Fibroblast of lung (primary cell): ENCODE data around the gene GRK6. TPM values are rescaled to one million over a fixed set of nuclear protein-coding genes. Genes with fewer than 3 reads are reported as not detected.

Experiments
- DNase-seq, 2 donors: peaks; one replicate each; pipeline versions ENCODE4 v3.0.0 to v3.0.0-alpha.2; 2010; ENCODE audit warnings: low read depth in 2 of 2
- H2AFZ ChIP-seq: 2 replicates; pipeline ENCODE4 v1.5.1; 2012; ENCODE audit warnings: low read length, control low read depth, inconsistent platforms
- H3K27ac ChIP-seq: 2 replicates; pipeline ENCODE4 v1.5.1; 2011; ENCODE audit warnings: low read length, control low read depth; ENCODE audit not compliant: insufficient read depth
- H3K27me3 ChIP-seq: 2 replicates; pipeline ENCODE4 v1.5.1; 2011; ENCODE audit warnings: mild to moderate bottlenecking, low read length; ENCODE audit not compliant: control insufficient read depth, insufficient read depth
- H3K36me3 ChIP-seq: 2 replicates; pipeline ENCODE4 v1.5.1; 2011; ENCODE audit warnings: low read length; ENCODE audit not compliant: control insufficient read depth, insufficient read depth
- H3K4me1 ChIP-seq: 2 replicates; pipeline ENCODE4 v1.5.1; 2011; ENCODE audit warnings: low read length; ENCODE audit not compliant: control insufficient read depth, insufficient read depth; ENCODE audit errors: extremely low read depth
- H3K4me2 ChIP-seq: 2 replicates; pipeline ENCODE4 v1.5.1; 2011; ENCODE audit warnings: low read length, control low read depth; ENCODE audit not compliant: insufficient read depth; ENCODE audit errors: extremely low read depth
- H3K4me3 ChIP-seq, 4 experiments: fragments of 200-600 bp in 1 of 4; sonication (generic) in 1 of 4; replicated peaks in 1 of 4; 2 replicates each; pipeline ENCODE4 v1.5.1; 2011 to 2016; ENCODE audit warnings: low read length in 4 of 4, low read depth in 3 of 4, mild to moderate bottlenecking in 3 of 4, control low read depth in 2 of 4, inconsistent platforms in 1 of 4, mixed read lengths in 1 of 4; ENCODE audit not compliant: insufficient read depth in 1 of 4; ENCODE audit errors: control extremely low read depth in 1 of 4
- H3K79me2 ChIP-seq: 2 replicates; pipeline ENCODE4 v1.5.1; 2012; ENCODE audit warnings: mild to moderate bottlenecking, low read length, inconsistent platforms; ENCODE audit not compliant: control insufficient read depth, insufficient read depth
- H3K9ac ChIP-seq: 2 replicates; pipeline ENCODE4 v1.5.1; 2011; ENCODE audit warnings: mild to moderate bottlenecking, low read length, control low read depth; ENCODE audit not compliant: insufficient read depth
- H3K9me3 ChIP-seq: 2 replicates; pipeline ENCODE4 v1.5.1; 2012; ENCODE audit warnings: low read depth, low read length; ENCODE audit not compliant: control insufficient read depth, insufficient read depth
- H4K20me1 ChIP-seq: 2 replicates; pipeline ENCODE4 v1.5.1; 2011; ENCODE audit warnings: low read length; ENCODE audit not compliant: control insufficient read depth, insufficient read depth; ENCODE audit errors: extremely low read depth
- EZH2 ChIP-seq: IDR thresholded peaks from 2 replicates; pipeline ENCODE4 v1.5.1; 2012; ENCODE audit warnings: low read length, control low read depth, mild to moderate bottlenecking; ENCODE audit errors: missing control alignments
- polyA plus RNA-seq, 2 donors: library from polyadenylated mRNA; depleted of rRNA in 1 of 2; stranded (reverse) in 1 of 2; unstranded in 1 of 2; fragments of >200 nt; gene quantifications; 2 replicates each; pipeline ENCODE4 v1.2.1, GENCODE V29; 2011 to 2012; ENCODE audit warnings: missing spikeins in 1 of 2
- total RNA-seq: library from RNA; depleted of rRNA; stranded (reverse); fragments of >200 nt; gene quantifications from 2 replicates; pipeline ENCODE4 v1.2.1, GENCODE V29; 2014
- TF ChIP-seq, protein P1 (sequence below), 2 donors: IDR thresholded peaks in 1 of 2; conservative IDR thresholded peaks in 1 of 2; 1 replicate in 1 of 2; 2 replicates in 1 of 2; pipeline ENCODE4 v1.5.1; 2011 to 2012; ENCODE audit warnings: low read length in 2 of 2, control low read depth in 1 of 2, inconsistent platforms in 1 of 2, low read depth in 1 of 2, mild to moderate bottlenecking in 1 of 2

Gene GRK6
- total and polyA plus RNA-seq, 2 donors (not counting 1 experiment from before 2014, with no cell fraction given) = 15.0 to 15.8 TPM

DNA sequence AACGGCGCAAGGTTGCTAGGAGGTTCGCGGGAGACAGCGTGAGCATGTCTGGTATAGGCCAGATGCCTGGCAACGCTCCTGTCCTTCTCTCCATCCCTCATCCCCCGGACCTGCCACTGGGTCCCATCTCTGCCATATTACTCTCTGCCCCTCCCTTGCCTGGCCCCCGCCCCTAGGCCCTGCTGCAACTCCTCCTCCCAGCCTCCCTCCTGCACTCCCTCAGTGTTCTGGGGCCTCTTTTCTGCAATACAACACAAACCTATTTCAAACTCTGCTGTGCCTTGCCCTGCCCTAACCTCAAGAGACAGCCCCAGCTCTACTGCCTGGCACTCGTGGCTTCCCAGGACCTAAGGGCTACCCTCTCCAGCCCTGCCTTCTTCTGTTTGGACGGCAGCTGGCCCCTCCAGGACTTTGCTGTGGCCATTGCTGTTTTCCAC lies 55.9 kb downstream of the GRK6 start:
- Histone ChIP-seq H2AFZ (no peak overlapping the region), H3K9me3 (no peaks in the 10 kb centered on the region), H3K9ac (no peak overlapping the region), H4K20me1 (no peaks in the 10 kb centered on the region), H3K4me2 (no peak overlapping the region), H3K36me3 (peaks cover 43% of the 10 kb centered on the region), H3K27ac (no peak overlapping the region), H3K4me1 (peaks cover 21% of the 10 kb centered on the region), H3K79me2 (peaks cover 1% of the 10 kb centered on the region), H3K4me3 (no peak overlapping the region), H3K27me3 (no peaks in the 10 kb centered on the region)
- DNase-seq = no peak
- no peak for TF ChIP-seq EZH2
- TF ChIP-seq, protein P1, sequence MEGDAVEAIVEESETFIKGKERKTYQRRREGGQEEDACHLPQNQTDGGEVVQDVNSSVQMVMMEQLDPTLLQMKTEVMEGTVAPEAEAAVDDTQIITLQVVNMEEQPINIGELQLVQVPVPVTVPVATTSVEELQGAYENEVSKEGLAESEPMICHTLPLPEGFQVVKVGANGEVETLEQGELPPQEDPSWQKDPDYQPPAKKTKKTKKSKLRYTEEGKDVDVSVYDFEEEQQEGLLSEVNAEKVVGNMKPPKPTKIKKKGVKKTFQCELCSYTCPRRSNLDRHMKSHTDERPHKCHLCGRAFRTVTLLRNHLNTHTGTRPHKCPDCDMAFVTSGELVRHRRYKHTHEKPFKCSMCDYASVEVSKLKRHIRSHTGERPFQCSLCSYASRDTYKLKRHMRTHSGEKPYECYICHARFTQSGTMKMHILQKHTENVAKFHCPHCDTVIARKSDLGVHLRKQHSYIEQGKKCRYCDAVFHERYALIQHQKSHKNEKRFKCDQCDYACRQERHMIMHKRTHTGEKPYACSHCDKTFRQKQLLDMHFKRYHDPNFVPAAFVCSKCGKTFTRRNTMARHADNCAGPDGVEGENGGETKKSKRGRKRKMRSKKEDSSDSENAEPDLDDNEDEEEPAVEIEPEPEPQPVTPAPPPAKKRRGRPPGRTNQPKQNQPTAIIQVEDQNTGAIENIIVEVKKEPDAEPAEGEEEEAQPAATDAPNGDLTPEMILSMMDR (conservative IDR thresholded peaks at IDR 0.05 in 1 of 2, IDR thresholded peaks at IDR 0.05 in 1 of 2; ENCODE audit: low read depth in 1 of 2, low read length in 2 of 2) = no peak

DNA sequence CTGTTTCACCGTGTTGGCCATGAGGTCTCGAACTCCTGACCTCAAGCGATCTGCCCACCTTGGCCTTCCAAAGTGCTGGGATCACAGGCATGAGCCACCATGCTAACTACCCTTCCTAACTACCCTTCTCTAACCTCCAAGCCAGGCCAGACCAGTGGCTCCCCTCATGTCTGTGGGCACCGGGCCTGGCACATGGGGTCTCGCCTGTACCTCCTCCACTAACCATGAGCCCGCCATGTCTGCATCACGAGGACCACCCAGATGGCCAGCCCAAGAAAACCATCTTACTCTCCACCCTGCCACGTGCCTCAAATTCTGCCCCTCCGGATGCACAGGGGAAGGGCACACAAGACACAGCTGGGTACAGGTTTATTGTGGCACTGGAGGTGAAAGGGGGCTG lies 56.6 kb downstream of the GRK6 start:
- DNase-seq = no peak
- peaks cover 1% of the 10 kb centered on the region for H3K79me2 ChIP-seq
- no peak overlapping the region for H3K4me3 ChIP-seq
- H3K36me3 ChIP-seq = peaks cover 50% of the 10 kb centered on the region
- no peak overlapping the region for H3K9ac ChIP-seq
- H2AFZ ChIP-seq = no peak overlapping the region
- no peak for TF ChIP-seq EZH2
- TF ChIP-seq, protein P1 (conservative IDR thresholded peaks at IDR 0.05 in 1 of 2, IDR thresholded peaks at IDR 0.05 in 1 of 2; ENCODE audit: low read depth in 1 of 2, low read length in 2 of 2) = no peak
- H3K4me1 ChIP-seq = peaks cover 21% of the 10 kb centered on the region
- H3K9me3 ChIP-seq = no peaks in the 10 kb centered on the region
- no peak overlapping the region for H3K4me2 ChIP-seq
- H3K27ac ChIP-seq = no peak overlapping the region
- H3K27me3 ChIP-seq = no peaks in the 10 kb centered on the region
- H4K20me1 ChIP-seq = no peaks in the 10 kb centered on the region

DNA sequence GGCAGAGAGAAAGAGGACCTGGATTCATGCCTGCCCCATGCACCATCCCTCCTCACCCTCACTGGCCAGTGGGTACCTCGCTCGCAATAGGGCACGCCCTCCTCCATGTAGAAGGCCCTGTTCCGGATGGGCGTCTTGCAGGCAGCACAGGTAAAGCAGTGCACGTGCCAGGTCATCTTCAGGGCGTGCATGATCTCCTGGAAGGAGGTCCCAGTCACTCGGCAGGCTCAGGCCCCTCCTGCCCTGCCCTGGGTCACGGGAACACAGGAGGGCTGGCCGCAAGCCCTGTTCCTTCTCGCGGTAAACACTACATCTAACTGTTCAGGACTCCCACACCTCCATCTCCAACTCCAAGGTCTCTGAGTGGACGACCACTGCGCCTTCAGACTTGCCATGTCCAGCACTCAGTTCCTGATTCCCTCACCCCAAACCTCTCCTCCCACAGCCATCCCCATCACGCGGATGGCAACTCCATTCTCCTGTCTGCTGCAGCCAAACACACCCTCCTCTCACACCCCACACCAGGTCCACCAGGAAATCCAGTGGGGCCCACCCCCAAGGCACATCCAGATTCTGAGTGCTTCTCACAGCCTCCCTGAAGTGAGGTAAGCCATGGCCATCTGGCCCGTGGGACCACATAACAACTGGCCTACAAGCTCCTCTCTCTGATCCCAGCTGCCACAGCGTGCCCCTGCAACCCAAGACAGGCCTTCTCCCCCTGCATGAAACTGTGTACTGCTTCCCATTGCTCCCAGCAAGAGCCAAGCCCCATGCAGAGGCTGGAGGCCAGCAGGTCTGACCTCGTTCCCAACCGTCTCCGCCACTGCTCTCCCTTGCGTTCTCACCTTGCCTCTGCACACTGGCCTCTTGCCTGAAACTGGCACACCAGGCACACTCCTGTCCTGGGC lies 57.8 kb downstream of the GRK6 start:
- H3K9ac ChIP-seq = no peak overlapping the region
- peaks cover 6% of the 10 kb centered on the region for H3K79me2 ChIP-seq
- no peak overlapping the region for H2AFZ ChIP-seq
- no peaks in the 10 kb centered on the region for H3K9me3 ChIP-seq
- no peak overlapping the region for H3K4me3 ChIP-seq
- peaks cover 53% of the 10 kb centered on the region for H3K36me3 ChIP-seq
- H4K20me1 ChIP-seq = no peaks in the 10 kb centered on the region
- DNase-seq = no peak
- no peak overlapping the region for H3K27ac ChIP-seq
- TF ChIP-seq, protein P1 (conservative IDR thresholded peaks at IDR 0.05 in 1 of 2, IDR thresholded peaks at IDR 0.05 in 1 of 2; ENCODE audit: low read depth in 1 of 2, low read length in 2 of 2) = no peak
- no peak for TF ChIP-seq EZH2
- no peaks in the 10 kb centered on the region for H3K27me3 ChIP-seq
- peaks cover 14% of the 10 kb centered on the region for H3K4me1 ChIP-seq
- no peak overlapping the region for H3K4me2 ChIP-seq
